HG02610 (cell line): Measurements from ENCODE around the gene WWC1.

Experiments
- ATAC-seq: cut with Tn5 transposase; IDR thresholded peaks from one replicate; pipeline ENCODE4 v1.9.1; 2021; ENCODE audit warnings: mild to moderate bottlenecking, moderate library complexity; ENCODE audit not compliant: unreplicated experiment

Gene WWC1

DNA sequence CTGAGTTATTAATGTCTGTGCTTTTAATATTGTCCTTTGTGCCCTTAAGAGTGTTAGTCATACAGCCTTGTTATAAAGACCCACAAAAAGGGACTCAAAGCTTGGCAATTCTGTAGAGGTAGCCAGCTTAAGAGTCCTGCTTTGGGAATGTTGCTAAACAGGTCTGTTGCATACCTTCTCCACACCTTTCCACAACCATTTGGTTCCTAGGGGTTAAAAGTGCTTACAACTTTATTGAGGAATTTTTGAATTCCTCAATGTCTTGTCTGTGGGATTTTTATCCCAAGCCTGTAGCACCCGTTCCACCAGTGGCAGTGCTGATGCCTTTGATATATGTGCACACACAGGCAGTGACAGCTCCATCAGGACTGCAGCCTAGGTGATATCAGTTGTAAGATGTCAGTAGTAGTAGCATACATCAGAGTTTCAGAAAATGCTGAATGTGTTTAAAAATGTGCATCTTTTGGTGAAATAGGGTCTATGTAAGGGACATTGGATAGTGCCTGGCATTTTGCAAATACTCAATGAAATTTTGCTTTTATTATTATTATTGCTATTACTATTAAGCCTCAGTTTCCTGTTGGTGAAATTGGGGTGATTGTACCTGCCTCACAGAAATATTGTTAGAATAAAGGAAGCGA is 68.5 kb downstream of the WWC1 start:
- ATAC-seq = no peak

DNA sequence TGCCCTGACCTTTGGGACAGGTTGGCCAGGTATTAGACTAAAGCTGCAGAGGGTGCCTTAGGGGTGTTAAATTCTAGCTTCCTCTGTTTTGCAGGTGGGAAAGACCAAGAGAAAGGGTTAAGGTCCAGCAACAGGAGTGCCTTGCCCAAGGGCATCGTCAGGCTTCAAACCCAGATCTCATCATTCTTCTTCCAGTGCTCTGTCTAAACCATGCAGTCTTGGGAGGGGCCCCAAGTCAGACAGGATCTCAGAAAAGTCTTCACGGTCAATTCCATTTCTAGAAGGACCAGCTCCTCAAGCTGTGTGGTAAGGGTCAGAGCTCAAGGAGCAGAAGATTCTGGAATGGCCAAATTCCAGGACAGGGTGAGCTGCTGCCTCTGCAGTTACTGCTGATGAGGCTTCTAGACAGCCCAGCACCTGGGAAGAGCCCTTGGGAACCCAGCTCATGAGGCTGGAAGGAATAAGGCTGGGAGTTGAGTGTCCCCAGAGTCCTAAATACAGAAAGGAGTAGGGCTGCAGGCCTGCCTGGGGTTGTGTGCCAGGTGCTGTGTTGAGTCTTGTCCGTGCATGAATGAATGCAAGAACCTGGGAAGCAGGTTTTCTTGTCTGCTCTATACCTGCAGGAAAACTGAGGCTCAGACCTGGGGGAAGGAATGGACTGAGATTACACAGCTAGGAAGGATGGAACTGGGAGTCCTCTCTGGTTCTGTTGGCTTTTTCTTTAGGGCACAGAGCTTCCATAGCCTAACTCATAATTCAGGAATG is 69.3 kb downstream of the WWC1 start:
- ATAC-seq = no peak

DNA sequence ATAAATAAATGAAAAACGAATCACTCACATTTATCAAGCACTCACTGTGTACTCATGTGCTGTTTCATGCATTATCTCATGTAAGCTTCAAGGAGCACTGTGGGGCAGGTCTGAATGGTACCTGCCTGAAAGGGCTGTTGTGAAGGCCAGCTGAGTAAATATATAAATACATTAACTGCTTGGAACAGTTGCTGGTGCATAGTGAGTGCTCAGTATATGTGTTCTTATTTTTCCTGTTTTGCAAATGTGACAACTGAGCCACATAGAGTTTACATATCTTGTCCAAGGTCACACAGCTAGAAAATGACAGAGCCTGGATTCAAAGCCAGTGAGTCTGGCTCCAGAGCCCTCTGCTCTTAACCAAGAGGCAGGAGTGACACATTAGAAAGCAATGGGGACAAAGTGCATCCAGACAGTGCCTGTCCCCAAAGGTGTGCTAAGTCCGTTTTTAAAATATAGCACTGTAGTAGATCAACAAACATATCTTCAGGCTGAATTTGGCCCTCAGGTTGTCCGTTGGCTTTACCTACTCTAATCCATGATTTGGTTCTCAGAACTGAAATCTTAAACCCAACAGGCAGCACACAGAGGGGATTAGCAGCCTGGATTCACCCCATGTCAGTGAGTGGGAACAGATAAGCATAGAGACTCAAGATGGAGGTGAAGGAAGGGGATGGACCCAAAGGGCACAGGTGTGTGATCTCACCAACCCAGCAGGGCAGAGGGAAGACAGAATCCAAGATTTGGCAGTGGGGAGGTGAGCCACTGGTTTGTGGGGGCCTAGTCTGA is 70.8 kb downstream of the WWC1 start:
- no peak for ATAC-seq

DNA sequence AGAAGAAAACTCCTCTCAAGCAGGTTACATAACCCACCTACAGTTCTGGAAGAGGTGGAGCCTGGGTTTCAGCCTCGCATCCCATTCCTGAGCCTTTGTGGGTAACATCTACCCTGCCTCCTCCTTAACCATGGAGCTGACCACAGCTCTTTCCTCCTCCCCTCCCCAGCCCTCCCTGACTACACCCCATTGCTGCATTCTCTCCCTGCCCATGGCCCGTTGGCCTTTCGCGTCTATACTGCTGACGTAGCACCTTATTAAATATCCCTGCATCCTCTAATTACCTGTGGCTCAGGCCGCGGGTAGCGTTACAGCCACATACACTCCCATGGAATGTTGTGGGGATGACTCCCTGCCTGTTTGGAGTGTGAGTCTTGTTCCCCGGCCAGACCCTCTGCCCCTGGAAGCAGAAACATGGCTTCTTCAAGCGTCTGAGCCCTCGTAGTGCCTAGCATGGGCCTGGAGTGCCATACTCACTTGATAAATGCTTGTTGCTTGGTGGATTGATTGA is 72.8 kb downstream of the WWC1 start:
- ATAC-seq = no peak

DNA sequence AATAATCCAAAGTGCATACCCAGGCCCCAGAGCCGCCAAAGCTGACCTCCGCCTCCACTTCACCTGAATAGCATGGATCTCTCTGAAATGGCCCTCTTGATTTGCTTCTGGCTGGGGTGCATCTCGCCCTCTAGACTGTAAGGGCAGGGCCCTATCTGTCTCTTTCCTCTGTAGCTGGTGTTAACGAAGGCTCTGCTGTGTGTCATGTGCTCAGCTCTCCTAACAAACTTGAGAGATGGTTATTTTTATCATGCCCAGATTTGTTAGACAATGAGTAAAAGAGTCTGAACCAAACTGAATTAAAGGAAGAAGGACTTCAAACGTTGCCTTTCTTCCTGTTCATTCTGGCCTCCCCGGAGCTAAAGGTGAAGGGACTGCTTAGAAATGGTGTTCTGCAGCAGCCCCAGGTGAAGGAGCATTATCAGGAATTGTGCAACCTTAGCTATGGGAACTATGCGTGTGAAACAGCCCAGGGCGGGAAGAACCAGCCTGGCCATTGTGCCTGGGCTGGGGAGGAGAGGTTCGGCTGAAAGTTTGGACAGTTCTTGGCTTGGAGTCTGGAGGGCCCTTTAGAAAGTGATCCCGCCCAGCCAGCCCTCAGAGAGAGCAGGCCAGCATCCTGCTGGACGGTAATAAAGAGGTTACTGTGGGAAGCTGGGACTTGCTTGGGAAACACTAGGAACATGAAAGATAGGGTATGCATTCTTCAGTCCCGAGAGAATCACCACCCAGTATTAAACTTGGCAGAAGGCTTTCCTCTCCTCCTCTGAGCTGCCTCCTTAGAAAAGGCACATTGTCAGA is 73.5 kb downstream of the WWC1 start:
- no peak for ATAC-seq

DNA sequence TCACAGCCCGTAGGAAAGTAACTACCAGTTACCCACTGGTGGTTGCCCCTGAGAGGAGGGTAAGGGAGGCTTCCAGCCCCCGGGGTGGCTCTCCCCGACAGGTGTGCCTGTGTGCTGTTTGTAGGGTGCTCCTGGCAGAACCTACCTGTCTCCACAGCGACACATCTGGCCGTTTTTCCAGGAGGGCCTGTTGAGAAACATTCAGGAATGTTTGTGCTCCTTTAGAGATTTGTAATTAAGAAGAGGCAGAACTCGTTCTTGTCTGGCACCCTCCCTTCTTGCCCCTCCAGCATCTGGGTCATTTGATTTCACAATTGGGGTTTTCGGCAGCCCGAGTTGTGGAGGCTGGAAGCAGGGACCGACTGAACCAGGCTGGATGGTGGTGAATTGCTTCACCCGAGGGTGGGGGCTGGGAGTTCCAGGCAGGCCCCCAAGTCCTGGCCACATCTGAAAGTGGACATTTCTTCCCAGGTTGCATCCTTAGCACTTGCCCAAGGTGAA is 74.2 kb downstream of the WWC1 start:
- no peak for ATAC-seq

DNA sequence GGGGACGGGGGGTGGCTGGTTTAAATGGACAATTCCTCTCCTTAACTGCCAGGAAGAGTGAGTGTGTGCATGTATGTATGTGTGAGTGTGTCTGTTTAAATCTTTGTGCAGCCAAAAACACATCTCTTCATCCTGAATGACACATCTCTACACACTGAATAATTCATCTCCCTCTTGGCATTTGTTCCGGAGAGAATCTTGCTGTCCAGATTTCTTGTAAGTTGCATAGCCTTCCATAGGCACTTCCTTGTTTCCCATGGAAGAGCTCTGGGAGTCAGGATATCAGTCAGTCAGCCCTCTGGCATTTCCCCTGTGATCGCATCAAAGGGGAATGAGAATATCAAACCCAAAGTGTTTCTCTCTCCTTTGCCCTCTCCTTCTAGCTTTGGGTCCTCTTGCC is 74.7 kb downstream of the WWC1 start:
- ATAC-seq = no peak

DNA sequence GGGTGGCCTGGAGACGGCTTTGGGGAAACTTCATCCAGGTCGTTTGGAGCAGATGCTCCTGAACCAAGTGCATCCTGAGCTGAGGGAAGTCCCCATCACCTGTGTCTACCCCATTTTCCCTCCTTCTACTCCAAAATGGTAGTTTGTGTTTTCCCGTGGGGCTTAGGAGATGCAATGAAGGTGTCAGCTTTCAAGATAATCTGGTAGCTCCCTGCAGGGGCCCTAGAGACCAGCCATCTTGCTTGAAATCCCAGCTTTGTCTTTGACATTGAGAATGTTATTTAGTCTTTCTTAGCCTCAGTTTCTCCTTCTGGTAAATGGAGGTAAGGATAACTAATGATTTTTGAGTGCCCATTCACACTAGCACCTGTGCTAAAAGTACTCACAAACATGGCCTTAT is 77.4 kb downstream of the WWC1 start:
- no peak for ATAC-seq

DNA sequence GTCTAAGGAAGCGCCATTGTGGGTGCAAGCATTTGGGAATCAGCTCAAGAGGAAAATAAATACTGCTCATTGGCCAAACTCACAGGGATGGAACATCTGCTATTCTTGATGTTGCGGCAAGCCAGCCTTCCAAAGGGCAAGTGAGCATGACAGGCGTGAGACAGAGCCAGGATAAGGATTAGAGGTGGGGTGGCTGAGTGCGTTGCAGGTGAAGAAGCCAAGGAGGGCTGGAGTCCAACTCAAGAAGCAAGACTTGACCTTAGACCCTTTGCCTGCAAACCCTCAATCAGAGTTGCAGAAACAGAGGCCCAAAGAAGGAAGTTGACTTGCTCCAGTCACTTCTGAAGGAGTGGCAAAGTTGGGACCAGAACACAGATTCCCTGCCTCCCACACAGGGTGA is 79.4 kb downstream of the WWC1 start:
- no peak for ATAC-seq

DNA sequence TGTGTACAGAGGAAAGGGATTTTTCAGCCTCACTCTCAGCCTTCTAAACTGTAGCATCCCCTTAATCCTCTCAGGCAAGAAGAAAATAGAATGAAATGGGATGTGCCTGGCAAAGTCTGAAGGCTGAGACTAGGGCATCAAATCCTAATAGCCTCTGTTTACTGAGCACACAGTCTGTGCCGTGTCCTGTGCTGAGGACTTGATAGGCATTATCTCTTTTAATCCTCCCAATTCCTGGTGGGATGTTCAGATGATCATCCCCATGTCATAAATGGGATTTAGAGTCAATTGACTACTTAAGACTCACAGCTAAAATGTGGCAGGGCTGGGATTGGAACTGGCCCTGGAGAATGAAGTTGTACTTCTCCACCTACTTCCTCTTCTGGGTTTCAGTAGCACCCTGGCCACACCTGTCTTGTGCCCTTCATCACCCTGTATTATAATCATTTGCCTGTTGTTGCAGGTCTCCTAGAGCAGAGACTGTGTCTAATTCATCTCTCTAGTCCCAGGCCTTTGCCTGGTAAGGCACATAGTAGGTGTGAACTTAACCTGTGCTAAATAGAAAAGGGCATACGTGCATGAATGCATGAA is 81.0 kb downstream of the WWC1 start:
- no peak for ATAC-seq

DNA sequence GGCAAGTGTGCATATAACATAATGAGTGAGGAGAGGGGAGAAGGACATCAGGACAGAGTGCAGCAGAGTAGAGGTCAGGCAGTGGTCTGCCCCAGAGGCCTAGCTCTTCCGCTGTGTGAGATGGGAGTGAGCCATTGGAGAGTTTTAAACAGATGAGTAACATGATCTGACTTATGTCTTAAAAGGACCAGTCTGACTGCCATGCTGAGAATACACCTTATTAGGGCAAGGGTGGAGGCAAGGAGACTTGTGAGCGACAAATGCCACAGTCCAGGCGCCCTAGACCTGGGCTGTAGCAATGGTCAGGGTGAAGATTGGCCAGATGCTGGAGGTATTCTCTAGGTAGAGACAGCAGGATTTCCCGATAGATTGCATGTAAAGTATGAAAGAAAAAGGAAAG is 83.1 kb downstream of the WWC1 start:
- no peak for ATAC-seq

DNA sequence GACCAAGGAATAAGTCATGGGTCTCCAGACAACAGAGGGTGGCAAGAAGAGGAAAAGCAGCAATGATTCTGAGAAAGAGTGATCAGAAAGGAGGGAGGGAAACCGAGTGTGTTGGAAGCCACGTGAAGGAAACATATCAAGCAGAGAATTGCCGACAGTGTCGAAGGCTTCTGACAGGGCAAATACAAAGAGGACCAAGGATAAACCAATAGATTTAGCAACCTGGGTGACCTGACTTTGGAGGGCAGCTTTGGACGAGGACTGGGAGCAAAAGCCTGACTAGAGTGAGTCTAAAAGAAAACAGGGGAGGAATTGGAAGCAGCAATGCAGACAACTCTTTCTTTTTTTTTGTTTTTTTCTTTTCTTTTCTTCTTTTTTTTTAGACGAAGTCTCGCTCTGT is 83.8 kb downstream of the WWC1 start:
- ATAC-seq = no peak

DNA sequence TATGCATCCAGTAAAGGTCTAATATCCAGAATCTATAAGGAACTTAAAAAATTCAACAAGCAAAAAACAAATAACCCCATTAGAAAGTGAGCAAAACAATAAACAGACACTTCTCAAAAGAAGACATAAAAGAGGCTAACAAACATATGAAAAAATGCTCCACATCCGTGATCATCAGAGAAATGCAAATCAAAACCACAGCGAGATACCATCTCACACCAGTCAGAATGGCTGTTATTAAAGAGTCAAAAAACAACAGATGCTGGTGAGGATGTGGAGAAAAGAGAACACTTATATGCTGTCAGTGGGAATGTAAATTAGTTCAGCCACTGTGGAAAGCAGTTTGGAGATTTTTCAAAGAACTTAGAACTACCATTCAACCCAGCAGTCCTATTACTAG is 86.1 kb downstream of the WWC1 start:
- no peak for ATAC-seq

DNA sequence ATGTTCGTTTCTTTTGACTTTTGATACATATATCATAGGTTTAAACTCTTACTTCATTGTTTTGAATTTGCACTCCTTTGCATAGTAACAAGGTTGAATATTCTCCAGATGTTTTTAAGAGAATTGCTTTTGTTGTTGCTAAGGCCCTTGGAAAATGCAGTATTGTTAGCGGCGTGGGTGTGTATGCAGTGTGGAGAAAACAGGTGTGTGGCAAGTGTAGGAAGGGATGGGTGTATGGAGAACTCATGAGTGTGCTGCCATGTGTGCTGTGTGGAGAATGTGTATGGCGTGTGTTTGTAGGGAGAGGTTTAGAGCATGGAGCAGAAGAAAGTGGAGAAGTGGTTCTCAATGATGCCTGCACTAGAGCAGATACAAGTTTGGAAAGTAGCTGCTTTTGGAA is 87.3 kb downstream of the WWC1 start:
- ATAC-seq = no peak

DNA sequence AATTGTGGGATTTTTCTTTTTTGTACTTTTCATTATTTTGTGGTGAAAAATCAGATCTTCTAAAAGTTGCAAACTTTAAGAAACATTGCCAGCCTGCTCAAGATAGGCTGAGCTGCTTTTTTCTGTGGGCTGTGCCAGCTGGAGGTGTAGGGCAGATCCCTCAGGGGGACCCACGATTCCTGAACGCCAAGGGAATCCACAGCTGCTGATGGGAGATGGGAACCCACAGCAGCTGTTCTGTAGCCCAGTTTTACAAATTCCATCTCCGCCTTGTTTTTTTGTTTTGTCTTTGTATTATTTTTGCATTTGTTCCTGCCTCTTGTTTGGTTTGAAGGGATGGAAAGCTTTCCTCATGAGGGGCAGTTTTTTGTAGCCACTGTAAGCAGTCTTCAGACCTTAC is 91.0 kb downstream of the WWC1 start:
- ATAC-seq = no peak

DNA sequence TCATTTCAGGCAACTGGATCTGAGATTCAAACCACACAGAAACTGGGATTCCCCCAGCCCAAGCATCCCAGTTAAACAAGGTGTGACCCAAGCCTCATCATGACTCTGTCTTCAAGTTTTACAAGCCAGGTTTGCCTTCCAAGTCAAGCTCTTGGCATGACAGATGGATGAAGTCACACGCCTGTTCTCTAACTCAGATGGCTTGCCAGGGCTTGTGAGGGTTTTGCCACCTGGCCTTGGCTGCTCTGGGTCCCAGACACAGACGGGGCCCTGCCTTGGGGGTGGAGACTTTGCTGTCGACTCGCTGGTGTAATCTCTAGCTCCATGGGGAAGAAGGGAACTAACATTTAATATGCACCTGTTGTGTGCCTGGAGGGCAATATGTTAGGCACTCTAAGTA is 99.0 kb downstream of the WWC1 start:
- ATAC-seq = no peak

DNA sequence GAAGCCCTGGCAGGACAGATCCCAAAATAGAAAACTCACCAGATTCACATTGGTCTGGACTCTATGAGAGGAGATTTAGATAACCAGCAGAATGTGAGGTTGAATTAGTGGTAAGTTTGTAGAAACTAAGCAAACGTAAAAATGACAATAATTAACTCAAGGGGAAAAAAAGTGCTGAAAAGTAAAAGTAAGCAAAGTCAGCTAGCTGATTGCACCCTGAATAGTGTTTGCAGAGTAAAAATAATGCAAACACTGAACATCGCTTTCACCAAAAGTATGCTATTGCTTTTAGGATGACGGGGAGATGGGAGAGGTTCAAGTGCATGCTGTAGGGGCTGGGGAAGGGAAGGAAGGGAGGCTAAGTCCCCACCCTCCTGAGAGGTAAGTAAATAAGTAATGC is 102.3 kb downstream of the WWC1 start:
- no peak for ATAC-seq

DNA sequence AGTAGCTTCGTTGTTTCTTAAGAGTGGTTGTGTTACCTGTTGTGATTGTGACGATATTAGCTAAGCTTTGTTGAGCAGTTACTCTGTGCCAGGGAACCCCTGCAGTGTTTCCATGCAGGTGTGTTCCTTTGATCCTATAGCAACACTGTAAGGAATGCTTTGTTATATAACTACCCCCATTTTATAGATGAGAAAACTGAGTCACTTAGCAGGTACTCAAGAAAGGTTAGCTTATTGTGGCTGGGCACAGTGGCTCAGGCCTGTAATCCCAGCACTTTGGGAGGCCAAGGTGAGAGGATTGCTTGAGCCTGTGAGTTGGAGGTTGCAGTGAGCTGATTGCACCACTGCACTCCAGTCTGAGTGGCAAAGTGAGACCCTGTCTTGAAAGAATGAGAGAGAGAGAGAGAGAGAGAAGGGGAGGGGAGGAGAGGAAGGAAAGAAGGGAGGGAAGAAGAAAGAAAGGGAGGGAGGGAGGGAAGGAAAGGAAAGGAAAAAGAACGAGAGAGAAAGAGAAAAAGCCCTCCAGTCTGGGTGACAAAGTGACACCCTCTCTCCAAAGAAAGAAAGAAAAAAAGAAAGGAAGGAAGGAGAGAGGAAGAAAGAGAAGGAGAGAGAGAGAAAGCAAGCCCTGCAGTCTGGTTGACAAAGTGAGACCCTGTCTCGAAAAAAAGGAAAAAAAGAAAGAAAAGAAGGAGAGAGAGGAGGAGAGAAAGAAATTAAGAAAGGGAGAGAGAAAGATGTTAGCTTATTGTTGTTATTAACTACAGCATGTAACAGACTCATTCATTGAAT is 109.2 kb downstream of the WWC1 start:
- no peak for ATAC-seq

DNA sequence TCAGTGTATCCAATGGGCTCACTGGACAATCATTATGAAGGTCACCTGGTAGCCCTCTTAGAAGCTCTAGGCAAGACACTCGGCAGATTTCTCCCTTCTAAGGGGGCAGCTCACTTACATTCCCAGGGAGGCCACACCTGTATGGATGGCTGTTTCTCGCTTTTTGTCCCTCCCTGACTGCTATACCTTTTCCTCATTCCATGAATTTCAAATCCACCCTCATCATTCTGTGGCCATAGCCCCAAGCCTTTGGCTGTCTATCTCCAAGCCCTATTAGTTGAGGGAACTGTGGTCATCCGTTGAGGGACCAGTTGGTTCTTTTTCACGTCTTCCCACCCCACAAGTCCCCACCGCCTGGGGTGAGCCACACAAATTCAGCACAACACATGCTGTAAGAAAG is 109.8 kb downstream of the WWC1 start:
- ATAC-seq = no peak

DNA sequence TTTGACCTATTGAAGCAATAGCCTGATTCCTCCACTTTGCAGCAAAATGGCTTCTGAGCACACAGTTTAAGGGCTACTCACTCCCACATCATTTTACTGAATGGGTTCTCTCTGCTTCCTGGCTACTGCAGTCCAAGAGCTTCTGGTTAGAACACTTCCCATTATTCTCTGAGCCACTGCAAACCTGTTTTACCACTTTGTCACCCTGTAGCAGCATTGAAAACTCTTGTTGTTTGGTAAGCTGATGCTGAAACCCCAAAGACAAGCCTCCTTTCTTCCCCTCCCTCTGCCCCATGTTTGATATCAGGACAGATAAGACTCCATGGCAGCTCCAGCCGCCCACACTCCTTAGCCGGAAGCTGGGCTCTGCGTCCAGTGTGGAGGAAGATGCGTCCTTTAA is 110.4 kb downstream of the WWC1 start:
- ATAC-seq = no peak
